ENCODE measurements around the gene ACOXL. TPM values are rescaled to one million over a fixed set of nuclear protein-coding genes. Genes with fewer than 3 reads are reported as not detected.

The ACOXL gene
- polyA plus RNA-seq, 1 donor from 2014 or later = not detected

- Mint-ChIP-seq H3K9me3 (no peaks in the 10 kb centered on the region), H3K4me1 (peaks cover 20 to 40% (median 22%) of the 10 kb centered on the region in 3 donors), H3K27ac (peak overlapping the region; percentile 86 to 96 (median 90)), H3K27me3 (peaks cover 37% of the 10 kb centered on the region), H3K4me3 (peak overlapping the region; percentile 88 to 98 (median 95)), H3K36me3 (no peaks in the 10 kb centered on the region)
Measured at GRCh38 chr2:111118481-111118980, 386.2 kb downstream of the ACOXL start.

- Mint-ChIP-seq H3K4me3 (peak overlapping the region; percentile 88 to 98 (median 95)), H3K27ac (peak overlapping the region; percentile 87 to 97 (median 90)), H3K4me1 (peaks cover 21 to 40% (median 22%) of the 10 kb centered on the region in 3 donors), H3K27me3 (peaks cover 36% of the 10 kb centered on the region), H3K9me3 (no peaks in the 10 kb centered on the region), H3K36me3 (peaks cover 2% of the 10 kb centered on the region)
Measured at GRCh38 chr2:111118981-111119821, 386.8 kb downstream of the ACOXL start.

DNA sequence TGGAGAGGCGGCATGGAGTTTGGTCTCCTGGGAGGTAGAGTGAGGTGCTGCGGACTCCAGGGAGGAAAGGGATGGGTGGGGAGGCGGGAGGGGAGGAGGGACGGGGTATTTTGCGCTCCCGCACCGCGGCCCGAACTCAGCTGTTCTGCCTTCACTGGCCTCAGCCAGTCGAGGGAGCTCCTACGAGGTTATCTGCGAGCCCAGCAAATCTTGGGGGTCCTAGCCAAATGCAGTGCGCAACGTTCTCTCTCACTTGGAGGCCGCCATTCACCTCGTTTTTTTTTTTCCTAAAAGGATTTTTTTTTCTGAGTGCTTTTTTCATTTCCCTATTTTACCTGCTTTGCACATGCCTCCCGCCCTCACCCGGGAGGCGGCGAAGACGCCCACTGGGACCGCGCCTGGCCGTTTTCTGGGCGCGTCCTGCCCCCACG is 387.5 kb downstream of the ACOXL start:
- Mint-ChIP-seq H3K27me3 (peaks cover 36% of the 10 kb centered on the region), H3K36me3 (peaks cover 2% of the 10 kb centered on the region), H3K4me1 (peaks cover 21 to 40% (median 24%) of the 10 kb centered on the region in 3 donors), H3K9me3 (no peaks in the 10 kb centered on the region), H3K4me3 (peak overlapping the region; percentile 88 to 98 (median 95)), H3K27ac (peak overlapping the region; percentile 87 to 97 (median 90))

GRCh38 chr2:111120253-111121027 is 388.1 kb downstream of the ACOXL start, which contains the start of gene BCL2L11:
BCL2L11 (plus strand) TSS chr2:111120914; CDS start chr2:111123746, 2,832 bp downstream.
- peak within 1 kb of the TSS; percentile 90 to 97 (median 92) for H3K27ac Mint-ChIP-seq
- peak within 1 kb of the TSS; percentile 94 to 98 (median 98) for H3K4me3 Mint-ChIP-seq
- H3K27me3 Mint-ChIP-seq = peaks cover 36% of the 10 kb centered on the region
- peaks cover 2% of the 10 kb centered on the region for H3K36me3 Mint-ChIP-seq
- H3K4me1 Mint-ChIP-seq = peaks cover 25 to 40% (median 25%) of the 10 kb centered on the region in 3 donors
- H3K9me3 Mint-ChIP-seq = no peaks in the 10 kb centered on the region

GRCh38 chr2:111121028-111121827 is 388.9 kb downstream of the ACOXL start:
- Mint-ChIP-seq H3K27me3 (peaks cover 36% of the 10 kb centered on the region), H3K4me3 (peak overlapping the region; percentile 94 to 98 (median 98)), H3K36me3 (peaks cover 7% of the 10 kb centered on the region), H3K4me1 (peaks cover 29 to 45% (median 33%) of the 10 kb centered on the region in 3 donors), H3K27ac (peak overlapping the region; percentile 90 to 92 (median 91)), H3K9me3 (no peaks in the 10 kb centered on the region)

DNA sequence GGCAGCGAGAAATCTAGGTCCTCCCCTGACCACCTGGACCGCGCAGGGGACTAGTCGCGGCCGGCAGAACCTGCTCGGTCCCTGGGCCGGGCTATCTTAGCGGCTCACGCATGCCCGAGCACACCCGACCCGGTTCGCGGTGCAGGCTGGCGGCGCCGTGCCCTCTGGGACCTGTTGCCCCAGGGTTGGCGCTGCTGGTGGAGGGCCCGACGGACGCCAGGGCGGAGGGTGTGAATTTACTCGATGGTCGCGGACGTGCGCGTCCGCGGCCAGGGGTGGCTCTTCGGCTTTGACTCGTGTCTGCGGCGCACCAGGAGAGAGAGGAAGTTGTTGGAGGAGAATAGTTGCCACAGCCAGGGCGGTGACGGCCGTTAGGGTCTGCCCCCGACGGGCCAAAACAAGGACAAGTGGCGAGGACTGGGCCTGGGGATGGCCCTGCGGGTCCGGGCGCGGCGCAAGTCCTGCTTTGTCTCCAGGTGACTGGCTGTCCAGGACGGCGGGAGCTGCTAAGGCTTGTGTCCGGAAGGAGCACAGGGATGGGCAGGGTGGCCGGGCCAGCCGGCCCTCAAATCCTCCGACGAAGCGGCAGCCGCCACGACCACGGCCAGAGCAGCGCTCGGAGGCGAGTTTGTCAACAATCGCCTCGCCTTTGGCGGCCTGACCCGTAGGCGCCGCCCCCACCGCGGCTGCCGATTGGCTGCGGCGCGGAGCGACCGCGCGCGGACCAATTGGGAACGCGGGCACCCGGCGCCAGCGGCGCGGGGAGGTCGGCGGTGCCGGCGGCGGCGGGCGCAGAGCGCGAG is 389.7 kb downstream of the ACOXL start:
- peaks cover 28% of the 10 kb centered on the region for H3K27me3 Mint-ChIP-seq

GRCh38 chr2:111122631-111123421 is 390.5 kb downstream of the ACOXL start:
- Mint-ChIP-seq H3K36me3 (peaks cover 12% of the 10 kb centered on the region), H3K9me3 (no peaks in the 10 kb centered on the region), H3K4me3 (peak overlapping the region; percentile 94 to 99 (median 96)), H3K27me3 (peaks cover 22% of the 10 kb centered on the region), H3K4me1 (peaks cover 28 to 42% (median 34%) of the 10 kb centered on the region in 3 donors), H3K27ac (peak overlapping the region; percentile 85 to 90 (median 88))

More for the DNA sequence above, 389.7 kb downstream of the ACOXL start:
- H3K4me1 Mint-ChIP-seq = peaks cover 32 to 50% (median 33%) of the 10 kb centered on the region in 3 donors
- no peaks in the 10 kb centered on the region for H3K9me3 Mint-ChIP-seq
- H3K36me3 Mint-ChIP-seq = peaks cover 12% of the 10 kb centered on the region
- H3K4me3 Mint-ChIP-seq = peak overlapping the region; percentile 94 to 98 (median 98)
- H3K27ac Mint-ChIP-seq = peak overlapping the region; percentile 90 to 92 (median 91)

DNA sequence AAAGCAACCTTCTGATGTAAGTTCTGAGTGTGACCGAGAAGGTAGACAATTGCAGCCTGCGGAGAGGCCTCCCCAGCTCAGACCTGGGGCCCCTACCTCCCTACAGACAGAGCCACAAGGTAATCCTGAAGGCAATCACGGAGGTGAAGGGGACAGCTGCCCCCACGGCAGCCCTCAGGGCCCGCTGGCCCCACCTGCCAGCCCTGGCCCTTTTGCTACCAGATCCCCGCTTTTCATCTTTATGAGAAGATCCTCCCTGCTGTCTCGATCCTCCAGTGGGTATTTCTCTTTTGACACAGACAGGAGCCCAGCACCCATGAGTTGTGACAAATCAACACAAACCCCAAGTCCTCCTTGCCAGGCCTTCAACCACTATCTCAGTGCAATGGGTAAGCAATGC is 391.4 kb downstream of the ACOXL start:
- Mint-ChIP-seq H3K27me3 (peaks cover 13% of the 10 kb centered on the region), H3K4me3 (peak overlapping the region; percentile 8 to 96 (median 79)), H3K4me1 (peaks cover 23 to 33% (median 26%) of the 10 kb centered on the region in 3 donors), H3K36me3 (peaks cover 12% of the 10 kb centered on the region), H3K27ac (peak overlapping the region in 1 of 3 donors; percentile 73), H3K9me3 (no peaks in the 10 kb centered on the region)

GRCh38 chr2:111126581-111126980 is 394.2 kb downstream of the ACOXL start:
- Mint-ChIP-seq H3K27me3 (no peaks in the 10 kb centered on the region), H3K27ac (peak overlapping the region; percentile 14 to 33 (median 24)), H3K4me3 (peak overlapping the region in 1 of 4 donors; percentile 25), H3K4me1 (peaks cover 27 to 35% (median 27%) of the 10 kb centered on the region in 3 donors), H3K36me3 (peaks cover 16% of the 10 kb centered on the region), H3K9me3 (no peaks in the 10 kb centered on the region)

- H3K4me1 Mint-ChIP-seq = peaks cover 27 to 42% (median 32%) of the 10 kb centered on the region in 3 donors
- peak overlapping the region in 2 of 3 donors; percentile 33 to 89 for H3K27ac Mint-ChIP-seq
- H3K27me3 Mint-ChIP-seq = no peaks in the 10 kb centered on the region
- H3K36me3 Mint-ChIP-seq = peaks cover 16% of the 10 kb centered on the region
- H3K4me3 Mint-ChIP-seq = peak overlapping the region in 1 of 4 donors; percentile 25
- no peaks in the 10 kb centered on the region for H3K9me3 Mint-ChIP-seq
Measured at GRCh38 chr2:111127351-111127750, 395.0 kb downstream of the ACOXL start.

DNA sequence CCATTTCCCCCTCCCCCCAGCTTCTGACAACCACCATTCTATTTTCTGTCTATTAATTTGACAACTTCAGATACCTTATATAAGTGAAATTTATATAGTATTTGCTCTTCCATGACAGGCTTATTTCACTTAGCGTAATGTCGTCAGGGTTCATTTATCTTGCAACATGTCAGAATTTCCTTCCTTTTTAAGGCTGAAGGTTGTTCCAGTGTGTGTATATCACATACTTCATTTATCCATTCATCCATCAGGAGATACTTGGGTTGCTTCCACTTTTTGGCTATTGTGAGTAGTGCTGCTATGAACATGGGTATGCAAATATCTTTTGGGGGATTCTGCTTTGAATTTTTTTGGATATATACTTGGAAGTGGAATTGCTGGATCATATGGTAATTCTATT is 395.7 kb downstream of the ACOXL start:
- Mint-ChIP-seq H3K27me3 (no peaks in the 10 kb centered on the region), H3K4me1 (peaks cover 27 to 45% (median 28%) of the 10 kb centered on the region in 3 donors), H3K9me3 (no peaks in the 10 kb centered on the region), H3K4me3 (no peak overlapping the region), H3K27ac (no peak overlapping the region), H3K36me3 (peaks cover 16% of the 10 kb centered on the region)

GRCh38 chr2:111133603-111134002 is 401.2 kb downstream of the ACOXL start:
- Mint-ChIP-seq H3K4me1 (peaks cover 24 to 39% (median 27%) of the 10 kb centered on the region in 3 donors), H3K27ac (no peak overlapping the region), H3K27me3 (no peaks in the 10 kb centered on the region), H3K9me3 (no peaks in the 10 kb centered on the region), H3K4me3 (no peak overlapping the region), H3K36me3 (peaks cover 4% of the 10 kb centered on the region)

GRCh38 chr2:111134055-111134454 is 401.7 kb downstream of the ACOXL start:
- Mint-ChIP-seq H3K9me3 (no peaks in the 10 kb centered on the region), H3K4me3 (no peak overlapping the region), H3K27ac (no peak overlapping the region), H3K36me3 (peaks cover 4% of the 10 kb centered on the region), H3K4me1 (peaks cover 21 to 39% (median 27%) of the 10 kb centered on the region in 3 donors), H3K27me3 (no peaks in the 10 kb centered on the region)
